NCI-H748 treated with DMSO at 0.1 percent for 48 hours (cell line): ENCODE data around the gene TSPOAP1.

Source experiments
- DNase-seq: peaks from one replicate; lab custom pipeline; 2025; lab: John Stamatoyannopoulos, UW

The TSPOAP1 gene, protein sequence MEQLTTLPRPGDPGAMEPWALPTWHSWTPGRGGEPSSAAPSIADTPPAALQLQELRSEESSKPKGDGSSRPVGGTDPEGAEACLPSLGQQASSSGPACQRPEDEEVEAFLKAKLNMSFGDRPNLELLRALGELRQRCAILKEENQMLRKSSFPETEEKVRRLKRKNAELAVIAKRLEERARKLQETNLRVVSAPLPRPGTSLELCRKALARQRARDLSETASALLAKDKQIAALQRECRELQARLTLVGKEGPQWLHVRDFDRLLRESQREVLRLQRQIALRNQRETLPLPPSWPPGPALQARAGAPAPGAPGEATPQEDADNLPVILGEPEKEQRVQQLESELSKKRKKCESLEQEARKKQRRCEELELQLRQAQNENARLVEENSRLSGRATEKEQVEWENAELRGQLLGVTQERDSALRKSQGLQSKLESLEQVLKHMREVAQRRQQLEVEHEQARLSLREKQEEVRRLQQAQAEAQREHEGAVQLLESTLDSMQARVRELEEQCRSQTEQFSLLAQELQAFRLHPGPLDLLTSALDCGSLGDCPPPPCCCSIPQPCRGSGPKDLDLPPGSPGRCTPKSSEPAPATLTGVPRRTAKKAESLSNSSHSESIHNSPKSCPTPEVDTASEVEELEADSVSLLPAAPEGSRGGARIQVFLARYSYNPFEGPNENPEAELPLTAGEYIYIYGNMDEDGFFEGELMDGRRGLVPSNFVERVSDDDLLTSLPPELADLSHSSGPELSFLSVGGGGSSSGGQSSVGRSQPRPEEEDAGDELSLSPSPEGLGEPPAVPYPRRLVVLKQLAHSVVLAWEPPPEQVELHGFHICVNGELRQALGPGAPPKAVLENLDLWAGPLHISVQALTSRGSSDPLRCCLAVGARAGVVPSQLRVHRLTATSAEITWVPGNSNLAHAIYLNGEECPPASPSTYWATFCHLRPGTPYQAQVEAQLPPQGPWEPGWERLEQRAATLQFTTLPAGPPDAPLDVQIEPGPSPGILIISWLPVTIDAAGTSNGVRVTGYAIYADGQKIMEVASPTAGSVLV (N-terminal part only)

DNA sequence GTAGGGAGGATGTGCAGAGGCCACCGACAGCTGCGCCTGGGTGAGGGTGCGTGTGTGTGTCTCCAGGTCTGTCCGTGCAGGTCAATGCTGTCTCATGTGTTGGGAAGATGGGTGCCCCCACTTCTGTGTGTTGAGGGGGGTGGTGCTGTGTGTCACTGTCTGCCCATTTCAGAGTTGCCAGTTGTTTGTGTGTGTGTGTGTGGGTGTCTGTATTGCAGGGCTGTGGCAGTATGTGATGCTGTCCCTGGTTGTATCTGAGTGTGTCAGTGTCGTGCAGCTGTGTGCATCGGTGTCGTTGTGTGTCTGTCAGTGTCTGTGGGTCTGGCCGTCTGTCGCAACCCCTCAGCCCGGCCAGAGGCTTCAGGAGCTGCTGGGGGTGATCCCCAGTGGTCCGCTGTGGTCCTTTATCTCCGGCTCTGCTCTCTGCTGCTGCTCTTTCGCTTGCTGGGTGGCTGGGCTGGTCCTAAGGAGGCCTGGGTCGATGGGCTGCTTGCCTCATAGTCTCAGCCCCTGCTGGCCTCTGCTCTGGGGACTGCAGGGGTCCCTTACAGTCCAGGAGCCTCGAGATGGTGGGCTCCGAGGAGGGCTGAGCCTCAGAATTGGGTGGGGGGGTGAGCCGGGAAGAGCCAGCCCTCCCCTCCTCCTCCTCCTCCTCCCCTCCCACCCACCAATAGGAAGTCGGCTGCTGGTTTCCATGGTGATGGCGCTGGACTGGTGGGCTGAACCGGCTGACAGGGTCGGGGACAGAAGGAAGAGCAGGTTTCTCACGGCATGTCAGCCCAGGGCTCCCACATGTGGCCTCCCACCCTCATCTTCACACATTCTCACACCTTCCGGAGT lies at the start of gene TSPOAP1:
TSS of gene TSPOAP1 (minus strand) at position 601 of the 840 bp plus-strand sequence. CDS start 875 bp downstream, outside the sequence.
- DNase-seq = no peak

DNA sequence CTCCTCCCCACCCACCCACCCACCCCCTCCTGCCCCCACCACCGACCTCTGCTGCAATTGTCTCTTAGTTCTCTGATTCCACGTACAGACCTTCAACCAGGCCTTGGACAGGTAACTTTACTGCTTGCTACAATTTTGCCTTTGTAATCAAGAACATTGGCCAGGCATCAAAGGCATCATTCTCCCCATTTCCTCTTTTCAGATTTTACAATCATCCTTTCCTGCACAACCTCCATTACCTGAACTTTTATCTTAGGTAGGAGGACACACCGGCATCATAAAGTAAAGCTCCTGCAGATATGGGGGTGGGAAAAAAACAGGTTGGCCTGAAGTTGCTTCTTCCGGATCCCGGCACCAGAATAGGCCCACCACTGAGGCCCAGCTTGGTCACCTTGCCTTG lies 49.1 kb upstream of the TSPOAP1 start:
- DNase-seq = no peak

DNA sequence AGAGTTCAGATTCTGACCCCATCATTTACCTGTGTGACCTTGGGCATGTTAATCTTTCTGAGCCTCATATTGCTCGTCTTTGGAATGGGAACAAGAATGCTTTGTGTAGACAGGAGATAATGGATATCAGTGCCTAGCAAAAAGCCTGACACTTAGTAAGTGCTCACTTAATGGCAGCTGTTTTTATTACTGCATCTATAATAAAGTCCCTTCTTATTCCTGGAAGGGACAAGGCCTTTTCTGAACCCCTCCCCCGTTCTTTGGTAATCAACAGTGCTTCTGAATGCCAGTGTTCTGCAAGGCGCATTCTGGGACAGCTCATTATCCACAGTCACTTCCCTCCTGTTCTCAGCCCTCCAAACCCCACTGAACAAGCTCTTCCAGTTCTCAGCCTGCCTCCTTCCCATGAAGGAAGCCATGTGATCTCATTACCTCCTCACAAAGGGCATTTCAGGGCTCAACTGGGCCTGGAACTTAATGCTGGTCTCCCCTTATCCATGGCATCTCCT lies 48.6 kb upstream of the TSPOAP1 start:
- no peak for DNase-seq

DNA sequence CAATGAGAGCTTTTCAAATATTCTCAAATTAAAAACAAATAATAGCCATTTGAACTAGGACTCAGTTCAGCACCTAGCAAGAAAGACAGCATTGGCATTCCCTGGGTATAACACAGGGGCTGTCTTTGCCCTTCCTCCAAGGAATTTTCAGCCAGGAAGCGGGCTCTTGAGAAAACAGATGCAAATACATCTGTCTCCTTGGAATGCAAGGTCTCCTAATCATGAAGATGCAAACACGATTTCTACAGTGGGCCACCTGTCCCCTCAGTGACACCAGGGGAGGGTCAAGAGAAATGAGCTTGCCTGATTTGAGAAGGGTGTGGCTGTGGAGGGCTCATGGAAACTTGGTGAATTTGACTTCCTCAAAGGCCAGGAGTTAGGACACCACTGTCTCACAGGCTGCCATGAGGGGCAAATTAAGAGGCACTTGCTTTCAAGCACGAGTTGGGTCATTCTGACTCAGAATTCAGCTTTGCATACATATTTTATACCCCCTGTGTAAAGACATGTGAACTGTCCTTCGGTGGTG lies 47.9 kb upstream of the TSPOAP1 start:
- DNase-seq = no peak

DNA sequence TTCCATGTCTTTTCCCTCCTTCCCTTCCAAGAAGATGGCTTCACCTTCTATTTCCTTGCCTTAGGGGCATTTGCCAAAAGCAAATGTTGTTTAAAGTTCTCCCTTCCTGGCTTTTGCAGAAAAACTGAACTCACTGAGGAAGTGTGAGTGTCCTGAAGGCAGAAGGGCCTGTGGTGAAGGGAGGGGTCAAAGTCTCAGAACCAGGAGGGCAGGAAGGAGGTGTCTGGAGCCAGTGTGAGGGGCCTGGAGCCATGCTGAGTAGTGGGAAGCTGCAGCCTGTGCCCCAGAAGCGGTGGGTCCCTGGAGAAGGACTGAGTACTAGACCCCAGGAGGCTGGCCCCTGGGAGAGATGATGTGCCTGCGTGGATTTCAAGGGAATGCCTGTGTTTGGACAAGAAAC lies 47.2 kb upstream of the TSPOAP1 start:
- DNase-seq = no peak

DNA sequence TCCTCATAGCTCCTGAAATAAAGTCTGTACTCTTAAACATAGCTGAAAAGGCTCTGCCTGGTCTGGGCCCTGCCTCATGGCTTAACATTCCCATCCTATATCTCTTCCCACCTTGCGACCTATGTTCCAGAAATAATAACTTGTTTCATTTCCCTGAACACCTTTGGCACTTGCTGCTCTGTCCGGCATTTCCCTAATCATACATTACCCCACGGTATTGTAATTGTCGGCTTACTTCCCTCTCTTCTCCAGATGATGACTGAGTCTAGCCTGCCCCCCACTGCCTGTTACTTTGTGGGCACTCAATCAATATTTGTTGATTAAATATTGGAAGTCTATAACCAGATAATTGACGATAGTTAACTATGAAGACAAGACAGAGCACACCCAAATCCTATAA lies 46.7 kb upstream of the TSPOAP1 start:
- no peak for DNase-seq

DNA sequence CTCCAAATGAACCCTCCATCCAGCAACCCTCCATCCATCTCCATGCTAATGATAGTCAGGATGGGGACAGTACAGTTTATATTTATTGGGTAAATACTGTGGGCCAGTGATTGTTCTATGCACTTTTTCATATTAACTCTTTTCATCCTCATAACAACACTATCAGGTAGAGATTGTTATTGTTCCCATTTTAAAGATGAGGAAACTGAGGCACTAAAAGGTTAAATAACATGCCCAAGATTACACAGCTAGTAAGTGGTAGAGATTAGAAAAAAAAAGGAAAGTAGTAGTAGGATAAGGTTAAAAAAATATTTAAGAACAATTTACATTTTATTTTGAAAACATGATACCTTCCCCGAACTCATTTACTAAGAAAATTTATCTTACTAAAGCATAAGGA lies 45.3 kb upstream of the TSPOAP1 start:
- no peak for DNase-seq

DNA sequence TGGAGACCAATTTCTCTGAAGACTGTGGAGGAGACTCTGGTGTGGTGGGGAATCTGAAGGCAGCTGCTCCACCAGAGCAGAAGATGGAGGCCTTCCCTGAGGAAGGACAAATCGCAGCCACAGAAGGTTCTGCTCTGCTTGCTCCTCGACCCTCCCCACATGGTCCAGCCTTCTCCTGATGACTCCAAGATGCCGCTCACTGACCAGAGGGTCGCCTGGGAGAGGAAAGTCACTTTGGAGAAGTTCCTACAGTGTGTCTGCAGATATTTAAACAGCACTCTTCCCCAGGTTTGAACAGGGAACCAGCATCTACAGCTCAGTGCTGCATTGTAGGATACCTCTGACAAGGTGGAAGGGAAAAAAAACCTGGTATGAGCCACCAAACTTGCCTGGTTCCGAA lies 44.4 kb upstream of the TSPOAP1 start:
- no peak for DNase-seq

DNA sequence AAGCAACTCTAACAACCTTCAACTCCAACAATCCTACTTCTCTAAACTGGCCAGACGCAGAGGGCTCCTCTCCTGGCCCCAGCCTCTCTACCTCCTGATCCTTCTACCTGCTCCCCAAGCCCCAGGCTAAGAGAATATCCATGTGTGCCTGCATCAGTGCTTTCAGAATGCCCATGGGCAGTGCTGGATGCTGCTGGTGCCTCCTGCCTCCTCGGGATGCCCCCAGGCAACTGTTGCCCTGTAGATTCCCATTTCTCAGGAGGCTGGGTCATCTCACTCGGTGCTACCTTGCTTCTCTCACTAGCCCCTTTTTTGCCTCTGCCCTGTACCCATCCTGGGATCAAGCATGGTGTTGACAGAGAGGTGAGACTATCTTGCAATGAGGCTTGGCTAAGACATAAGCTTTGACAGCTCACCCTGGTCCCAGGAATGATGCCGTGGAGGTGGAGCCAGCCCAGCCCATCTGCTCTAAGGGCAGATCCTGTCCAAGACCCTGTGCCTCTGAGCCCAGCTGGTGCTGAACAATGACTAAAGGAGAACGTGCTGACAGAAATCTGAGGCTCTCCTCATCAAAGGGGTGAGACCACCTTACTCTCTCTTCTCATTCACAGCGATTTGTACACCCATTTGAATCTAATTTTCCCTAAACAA lies 42.8 kb upstream of the TSPOAP1 start:
- no peak for DNase-seq

DNA sequence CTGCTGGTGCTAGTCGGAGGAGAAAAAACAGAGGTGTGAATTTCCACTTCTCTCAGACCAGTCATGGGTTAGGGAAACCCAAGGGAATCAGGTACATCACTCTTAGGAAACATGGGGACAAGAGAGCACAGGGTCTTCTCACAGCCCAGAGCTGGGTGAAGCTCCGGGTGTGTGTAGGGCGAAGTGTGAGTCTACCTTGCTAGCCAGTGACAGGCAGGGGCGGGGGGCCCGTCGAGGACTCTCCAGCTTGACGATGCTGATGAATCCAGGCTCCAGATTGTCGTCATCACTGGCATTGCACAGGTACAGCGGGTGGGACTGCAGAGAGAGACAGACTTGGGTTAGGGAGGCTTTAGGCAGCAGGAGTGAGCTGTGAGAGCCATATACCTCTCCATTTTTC lies 42.1 kb upstream of the TSPOAP1 start:
- no peak for DNase-seq

DNA sequence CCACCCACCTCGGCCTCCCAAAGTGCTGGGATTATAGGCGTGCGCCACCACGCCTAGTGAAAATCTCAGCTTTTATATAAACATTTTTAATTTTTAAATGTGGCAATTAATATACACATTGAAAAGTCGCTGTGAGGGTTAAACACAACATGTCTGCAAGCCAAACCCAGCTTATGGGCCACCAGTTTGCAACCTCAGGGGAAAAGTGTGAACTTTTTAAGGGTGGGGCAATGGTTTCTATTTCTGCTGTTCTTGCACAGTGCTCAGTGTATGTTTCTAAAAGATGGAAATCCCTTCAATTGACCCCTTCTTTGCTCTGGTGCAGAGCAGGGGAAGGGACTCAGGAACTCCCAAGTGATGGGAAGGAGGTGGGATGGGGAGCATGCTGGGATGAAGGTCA lies 41.7 kb upstream of the TSPOAP1 start:
- no peak for DNase-seq

DNA sequence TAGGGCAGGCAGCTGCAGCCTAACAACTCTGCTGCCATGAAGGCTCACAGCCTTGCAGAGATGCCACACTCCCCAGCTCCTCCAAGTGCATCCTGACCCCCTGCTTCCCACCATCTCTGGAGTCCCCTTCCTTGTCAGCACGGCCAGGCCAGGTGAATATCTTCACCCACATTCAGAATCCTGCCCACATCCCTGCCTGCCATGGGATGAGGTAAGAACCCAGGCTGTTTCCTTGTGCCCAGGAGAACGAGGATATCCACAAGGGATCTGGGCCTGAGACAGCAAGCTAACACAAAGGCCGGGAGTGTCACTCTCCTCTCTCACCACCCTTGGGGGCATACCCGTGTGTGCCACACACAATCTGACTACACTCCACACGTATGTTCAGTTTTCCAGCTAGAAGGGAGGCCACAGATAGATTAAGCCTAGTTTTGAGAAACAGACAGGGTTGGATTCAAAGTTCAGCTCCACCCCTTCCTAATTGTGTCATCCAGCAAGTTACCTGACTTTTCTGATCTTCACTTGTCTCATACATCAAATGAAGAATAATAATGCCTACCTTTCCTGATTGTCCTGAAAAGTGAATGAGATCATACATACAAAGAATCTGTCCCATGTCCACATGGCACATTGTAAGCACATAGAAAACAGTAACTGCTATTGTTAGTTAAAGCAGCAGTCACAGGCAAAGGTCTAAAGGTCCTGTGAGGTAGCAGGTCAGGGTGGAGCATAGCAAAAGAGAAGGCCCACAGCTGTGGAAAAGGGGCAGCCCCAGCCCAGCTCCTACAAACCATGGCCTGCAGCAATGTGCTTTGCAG lies 40.8 kb upstream of the TSPOAP1 start:
- DNase-seq = no peak

DNA sequence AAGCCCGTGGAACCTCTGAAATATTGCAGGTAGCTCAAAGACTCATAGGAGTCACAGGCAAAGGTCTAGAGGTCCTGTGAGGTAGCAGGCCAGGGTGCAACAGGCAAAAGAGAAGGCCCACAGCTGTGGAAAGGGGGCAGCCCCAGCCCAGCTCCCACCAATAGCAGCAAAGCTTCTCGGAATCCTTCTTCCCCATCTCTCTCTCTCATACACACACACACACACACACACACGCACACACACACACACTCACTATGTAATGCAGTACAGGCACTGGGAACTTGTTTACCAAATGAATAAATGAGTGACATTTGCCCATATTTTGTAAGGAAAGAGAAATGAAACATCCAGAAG lies 40.2 kb upstream of the TSPOAP1 start:
- DNase-seq = no peak

DNA sequence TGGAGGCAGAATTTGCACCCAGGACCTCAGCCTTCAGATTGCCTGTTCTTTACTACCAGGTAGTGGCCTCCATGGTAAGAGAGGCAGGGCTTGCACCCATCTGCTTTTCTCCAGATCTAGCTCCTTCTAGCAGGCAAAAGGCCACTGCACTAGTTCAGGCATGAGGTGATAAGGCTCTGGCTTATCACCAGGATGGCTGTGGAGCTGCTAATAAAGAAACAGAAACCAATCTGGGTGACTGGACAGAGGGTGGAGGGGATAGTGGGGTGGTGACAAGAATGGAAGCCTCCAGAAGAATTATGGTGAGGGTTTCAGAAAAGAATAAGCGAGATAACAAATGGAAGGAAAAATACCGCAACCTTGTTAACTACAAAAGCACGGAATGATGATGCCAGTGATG lies 38.9 kb upstream of the TSPOAP1 start:
- no peak for DNase-seq

DNA sequence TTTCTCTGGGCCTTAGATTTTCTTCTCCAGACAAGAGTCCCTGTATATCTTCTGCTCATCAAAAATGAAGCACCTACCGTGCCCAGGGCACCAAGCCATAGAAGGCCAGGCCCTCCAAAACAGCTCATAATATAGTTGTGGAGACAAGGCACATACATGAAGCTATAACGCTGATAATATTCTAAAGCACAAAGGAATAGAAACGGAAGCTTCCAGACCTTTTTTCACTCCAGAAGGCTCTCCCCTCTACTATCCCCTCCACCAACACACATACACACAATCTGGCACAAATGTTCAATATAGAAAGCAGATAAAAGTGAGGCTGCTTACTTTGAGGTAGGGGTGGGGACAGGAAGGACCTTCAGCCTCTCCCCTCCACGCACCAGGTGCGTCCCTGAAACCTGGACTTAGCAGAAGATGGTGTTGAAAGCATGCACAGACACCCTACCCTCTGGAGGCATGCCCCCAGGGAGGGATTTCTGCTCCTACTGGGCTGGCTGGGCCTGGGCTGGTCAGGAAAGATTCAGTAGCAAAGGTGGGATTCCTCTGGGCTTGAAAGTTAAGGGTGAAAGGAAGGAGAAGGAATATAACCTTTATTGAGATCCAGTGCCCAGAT lies 37.5 kb upstream of the TSPOAP1 start:
- DNase-seq = no peak

DNA sequence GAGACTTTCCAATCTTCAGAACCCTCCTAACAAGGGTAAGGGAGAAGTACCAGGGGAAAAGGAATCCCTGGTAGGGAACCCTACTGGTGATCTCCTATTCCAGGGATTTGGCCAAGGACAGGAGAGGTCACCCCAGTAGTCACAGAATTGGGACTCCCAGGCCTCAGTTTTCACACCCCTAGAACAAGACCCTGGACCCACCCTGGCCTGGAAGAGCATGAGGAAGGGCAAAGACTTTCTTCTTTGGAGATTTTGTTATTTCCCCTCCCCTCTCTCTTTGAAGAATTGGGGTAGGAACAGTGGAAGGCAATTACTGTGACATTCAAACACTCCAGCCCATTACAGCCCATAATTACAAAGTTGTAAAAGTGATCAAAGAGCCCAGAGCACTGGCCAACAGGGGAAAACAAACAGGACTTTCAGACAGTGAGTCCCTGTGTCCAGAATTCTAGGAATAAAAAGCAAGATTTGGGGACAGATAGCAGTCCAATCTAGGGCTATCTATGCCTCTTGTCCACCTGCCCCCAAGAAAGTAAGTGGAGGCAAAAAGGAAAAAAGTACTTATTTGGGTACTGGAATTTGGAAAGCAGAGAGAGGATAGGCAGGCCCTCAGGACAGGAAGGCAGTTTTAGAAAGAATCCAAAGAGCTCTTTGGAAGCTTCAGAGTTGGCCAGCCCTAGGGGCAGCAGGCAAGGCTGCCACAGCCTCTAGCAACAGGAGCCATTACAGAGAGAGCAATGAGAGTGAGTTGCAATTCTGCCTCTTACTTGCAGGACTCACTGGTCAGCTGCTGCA lies 36.8 kb upstream of the TSPOAP1 start:
- no peak for DNase-seq

DNA sequence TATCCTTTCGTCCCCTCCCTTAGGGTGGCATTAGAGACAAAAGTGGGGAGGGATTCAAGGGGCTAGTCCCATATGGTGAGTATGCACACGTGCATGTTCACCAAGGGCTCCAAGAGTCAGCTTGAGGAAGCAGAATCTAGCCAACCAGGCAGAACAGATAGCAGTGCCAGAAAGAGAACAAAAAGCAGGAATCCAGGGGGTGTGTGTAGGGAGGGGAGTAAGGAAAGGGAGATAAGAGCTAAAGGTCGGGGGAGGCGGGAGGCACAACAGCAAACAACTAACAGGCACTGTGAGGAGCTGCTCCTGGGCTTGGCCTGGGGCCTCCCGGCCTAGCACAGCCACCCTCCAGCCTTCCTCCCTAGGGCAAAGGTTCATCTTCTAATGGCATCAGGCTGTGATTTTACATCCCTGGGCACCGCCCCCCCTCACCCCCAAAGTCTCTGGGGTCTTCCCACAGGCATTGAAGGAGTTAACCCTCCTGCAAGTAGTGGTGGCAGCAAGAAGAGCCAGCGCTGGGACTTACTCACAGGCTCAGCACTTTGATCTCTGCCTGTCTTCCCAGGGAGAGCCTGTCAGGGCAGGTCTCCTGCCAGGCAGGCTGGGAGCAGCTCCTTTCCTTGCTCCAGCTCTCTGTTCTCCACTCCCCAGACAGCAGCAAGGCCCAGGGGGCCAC lies 35.8 kb upstream of the TSPOAP1 start:
- no peak for DNase-seq

DNA sequence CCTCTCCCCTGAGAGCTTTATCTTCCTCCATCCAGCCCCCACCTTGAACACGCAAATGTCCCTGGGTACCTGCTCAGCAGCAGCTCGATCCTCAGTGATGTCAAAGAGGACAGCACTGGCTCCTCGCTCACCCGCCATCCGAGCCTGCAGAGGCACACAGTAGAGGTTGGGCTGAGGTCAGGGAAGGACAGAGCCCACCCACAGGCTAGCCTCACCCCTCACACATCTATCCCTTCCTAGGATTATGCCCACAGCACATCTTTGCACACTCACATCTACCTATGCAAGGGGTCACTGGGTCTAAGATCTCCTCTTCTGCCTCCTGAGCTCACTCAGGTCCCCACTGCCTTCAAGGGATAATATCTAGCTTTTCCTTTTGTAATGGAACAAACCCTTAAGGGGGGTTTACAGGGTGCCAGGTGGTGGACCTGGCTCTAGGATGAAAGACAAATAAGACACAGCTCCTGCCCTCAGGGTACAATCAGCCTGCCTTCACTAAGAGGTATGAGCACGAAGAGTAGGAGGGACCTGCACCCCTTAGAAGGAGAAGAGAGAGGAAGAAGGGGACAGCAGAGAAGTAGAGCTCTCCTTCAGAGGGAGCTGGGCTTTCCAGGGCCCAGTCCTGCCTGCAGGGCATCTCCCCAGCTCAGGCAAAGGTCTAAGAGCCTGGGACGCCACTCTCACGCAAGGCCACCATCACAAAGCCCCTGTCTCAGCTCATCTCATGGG lies 35.0 kb upstream of the TSPOAP1 start:
- DNase-seq = no peak
